Glomerular visceral epithelial cell (primary cell): Measurements from ENCODE around the gene JMJD4.

Experiments
- DNase-seq: peaks from one replicate; pipeline ENCODE4 v3.0.0-alpha.2; 2016; ENCODE audit errors: extremely low spot score

JMJD4 gene

DNA sequence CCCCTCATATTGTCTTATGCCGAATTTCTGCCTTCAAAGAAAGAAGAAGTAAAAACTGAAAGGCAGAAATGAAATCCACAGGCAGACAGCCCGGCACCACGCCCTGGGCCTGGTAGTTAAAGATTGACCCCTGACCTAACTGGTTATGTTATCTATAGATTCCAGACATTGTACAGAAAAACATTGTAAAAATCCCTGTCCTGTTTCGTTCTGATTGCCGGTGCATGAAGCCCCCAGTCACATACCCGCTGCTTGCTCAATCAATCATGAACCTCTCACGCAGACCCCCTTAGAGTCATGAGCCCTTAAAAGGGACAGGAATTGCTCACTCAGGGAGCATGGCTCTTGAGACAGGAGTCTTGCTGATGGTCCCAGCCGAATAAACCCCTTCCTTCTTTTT is 49.3 kb downstream of the JMJD4 start:
- no peak for DNase-seq
